Psoas muscle (tissue), 8 donors: ENCODE results near the gene LZTS2. TPM values are rescaled to one million over a fixed set of nuclear protein-coding genes. Genes with fewer than 3 reads are reported as not detected.

Experiments used
- ATAC-seq, 4 donors: fragments of 200-7000 bp; cut with Tn5 transposase; one replicate each; pipeline ENCODE4 v1.9.1; 2020; ENCODE audit warnings: moderate library complexity in 3 of 4, mild to moderate bottlenecking in 2 of 4
- DNase-seq, 2 donors: peaks; one replicate each; pipeline ENCODE4 v3.0.0-alpha.2; 2020
- H3K27ac ChIP-seq: fragments of 200-600 bp; one replicate; pipeline ENCODE4 v1.8.0; 2022
- H3K27me3 ChIP-seq, 3 donors: fragments of 200-600 bp in 1 of 3; one replicate each; pipeline versions ENCODE4 v1.6.1 to v1.8.0; 2013 to 2022; ENCODE audit warnings: low read length in 2 of 3, mild to moderate bottlenecking in 2 of 3, moderate library complexity in 1 of 3; ENCODE audit not compliant: insufficient read depth in 3 of 3
- H3K36me3 ChIP-seq, 2 donors: fragments of 200-600 bp in 1 of 2; one replicate each; pipeline versions ENCODE4 v1.6.1 to v1.8.0; 2013 to 2022; ENCODE audit warnings: low read depth in 1 of 2, mild to moderate bottlenecking in 1 of 2, moderate library complexity in 1 of 2; ENCODE audit not compliant: insufficient read depth in 1 of 2
- H3K4me1 ChIP-seq: fragments of 200-600 bp; one replicate; pipeline ENCODE4 v1.8.0; 2022
- H3K4me3 ChIP-seq: fragments of 200-600 bp; one replicate; pipeline ENCODE4 v1.8.0; 2022; ENCODE audit warnings: mild to moderate bottlenecking
- H3K9me3 ChIP-seq: fragments of 200-600 bp; one replicate; pipeline ENCODE4 v1.8.0; 2022
- WGBS, 3 donors: extraction: QIAGEN DNeasy Blood & Tissue Kit; methylation state at CpG; one replicate each; pipeline versions ENCODE4 v1.1.6 to v1.1.7; 2013; 5-methylcytosine and 5-hydroxymethylcytosine counted together
- intact Hi-C, 2 donors: fragments of 100-400 bp; cut with DNase I; formaldehyde crosslinking; loops; one replicate each; pipeline versions ENCODE4 v1.11.0 to v1.14.2; 2022
- polyA plus RNA-seq, 3 donors: library from polyadenylated mRNA; stranded (reverse); fragments of 200-250 nt; gene quantifications; one replicate each; pipeline ENCODE4 v1.2.3, GENCODE V29; 2013
- total RNA-seq, 4 donors: library from RNA; stranded (reverse); fragmentation: NEBNext Ultra II Directional in 2 of 4; extraction: Animal tissue kit (Norgen Biotek cat#: 25700) in 2 of 4; gene quantifications; one replicate each; pipeline versions ENCODE4 v1.2.1 to v1.2.4, GENCODE V29; 2021 to 2023
- TF ChIP-seq, protein P1 (sequence below): fragments of 200-600 bp; IDR thresholded peaks from one replicate; pipeline ENCODE4 v1.8.0; 2022; ENCODE audit warnings: antibody characterized with exemption
- donor health status: healthy with polysubstance abuse.
- donor health status: DM: no; HTN: no; CAD: no; lungs with moderate emphysema.
- donor health status: Bipolar disorder and iron deficiency.
- donor health status: healthy.
- donor health status: DM: yes; HTN: yes; CAD: no.
- donor health status: DM: no; HTN: no; CAD: no.
- donor health status: DM: no; HTN: no; CAD: no.
- donor health status: DM: yes; HTN: yes; CAD: no.

The LZTS2 gene
- total and polyA plus RNA-seq, 7 donors, result 19.0 to 66.0 (median 24.6) TPM

DNA sequence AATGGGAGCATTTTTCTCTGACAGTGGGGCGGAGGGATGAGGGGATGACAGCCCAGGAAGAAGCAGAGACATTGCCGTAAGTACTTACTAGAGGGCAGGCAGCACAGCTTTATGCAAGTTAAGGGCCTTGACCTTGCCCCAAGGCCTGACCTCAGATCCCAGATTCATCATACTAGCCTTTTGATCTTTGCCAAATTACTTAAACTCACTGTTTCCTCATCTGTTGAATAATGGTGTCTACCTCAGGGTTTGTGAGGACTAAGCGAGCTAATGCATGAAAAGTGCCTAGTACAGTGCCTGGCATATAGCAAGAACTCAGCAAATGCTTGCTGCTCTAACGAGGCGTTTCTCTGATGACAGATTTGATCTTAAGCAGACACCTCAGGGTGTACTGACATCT is 33.8 kb upstream of the LZTS2 start:
- no peak for ATAC-seq
- peaks cover 8 to 50% of the 10 kb centered on the region in 2 donors for H3K36me3 ChIP-seq
- H3K4me3 ChIP-seq, result no peak overlapping the region
- DNase-seq, result no peak
- WGBS, 3 donors, result 64 to 73% (median 69%) methylated on average over 5 of the region's 5 CpGs
- peaks cover 6% of the 10 kb centered on the region for H3K4me1 ChIP-seq
- no peaks in the 10 kb centered on the region for H3K27me3 ChIP-seq
- no peak overlapping the region for H3K27ac ChIP-seq
- H3K9me3 ChIP-seq, result no peaks in the 10 kb centered on the region
- intact Hi-C loops, result loop anchor here in 1 of 2 donors (10.0 kb wide), 1 partner anchor 49 kb away; no protein-coding TSS in a partner anchor
- TF ChIP-seq, protein P1, sequence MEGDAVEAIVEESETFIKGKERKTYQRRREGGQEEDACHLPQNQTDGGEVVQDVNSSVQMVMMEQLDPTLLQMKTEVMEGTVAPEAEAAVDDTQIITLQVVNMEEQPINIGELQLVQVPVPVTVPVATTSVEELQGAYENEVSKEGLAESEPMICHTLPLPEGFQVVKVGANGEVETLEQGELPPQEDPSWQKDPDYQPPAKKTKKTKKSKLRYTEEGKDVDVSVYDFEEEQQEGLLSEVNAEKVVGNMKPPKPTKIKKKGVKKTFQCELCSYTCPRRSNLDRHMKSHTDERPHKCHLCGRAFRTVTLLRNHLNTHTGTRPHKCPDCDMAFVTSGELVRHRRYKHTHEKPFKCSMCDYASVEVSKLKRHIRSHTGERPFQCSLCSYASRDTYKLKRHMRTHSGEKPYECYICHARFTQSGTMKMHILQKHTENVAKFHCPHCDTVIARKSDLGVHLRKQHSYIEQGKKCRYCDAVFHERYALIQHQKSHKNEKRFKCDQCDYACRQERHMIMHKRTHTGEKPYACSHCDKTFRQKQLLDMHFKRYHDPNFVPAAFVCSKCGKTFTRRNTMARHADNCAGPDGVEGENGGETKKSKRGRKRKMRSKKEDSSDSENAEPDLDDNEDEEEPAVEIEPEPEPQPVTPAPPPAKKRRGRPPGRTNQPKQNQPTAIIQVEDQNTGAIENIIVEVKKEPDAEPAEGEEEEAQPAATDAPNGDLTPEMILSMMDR, result no peak

DNA sequence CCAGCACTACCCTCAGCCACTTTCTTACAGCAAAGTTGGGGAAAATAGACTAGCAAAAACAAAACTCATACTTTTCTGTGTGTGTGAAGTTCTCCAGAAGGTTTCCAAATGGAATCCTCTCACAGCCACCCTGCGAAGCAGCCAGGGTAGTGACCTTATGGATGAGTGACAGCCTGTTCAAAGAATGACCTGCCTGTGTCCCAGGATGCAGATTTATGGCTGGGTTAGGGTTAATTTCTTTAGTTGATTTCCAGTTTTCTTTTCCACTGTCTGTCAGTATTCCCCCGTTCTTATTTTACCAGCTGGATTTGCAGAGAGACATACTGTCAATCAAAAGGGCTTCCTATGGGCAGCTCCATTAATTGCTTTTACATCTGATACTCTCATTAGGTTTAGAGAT is 32.7 kb upstream of the LZTS2 start:
- peaks cover 8 to 46% of the 10 kb centered on the region in 2 donors for H3K36me3 ChIP-seq

DNA sequence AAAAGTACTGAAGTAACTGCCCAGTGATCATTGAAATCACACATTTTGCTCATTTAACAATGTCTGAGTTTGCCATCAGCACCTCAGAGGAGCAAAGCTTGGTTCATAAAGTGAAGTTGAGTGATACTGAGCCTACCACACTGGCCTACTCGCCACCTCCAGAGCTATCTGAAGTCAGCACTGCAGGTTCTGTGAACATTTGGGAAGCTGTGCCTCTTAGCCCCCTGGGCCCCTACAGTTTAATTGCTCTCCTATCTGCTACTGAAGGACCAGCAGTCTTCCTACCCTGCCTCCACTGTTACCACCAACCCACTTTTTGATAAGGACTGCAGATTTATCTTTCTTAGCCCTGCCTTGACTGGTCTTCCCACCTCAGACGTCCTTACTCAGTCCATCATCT is 32.3 kb upstream of the LZTS2 start:
- no peaks in the 10 kb centered on the region for H3K27me3 ChIP-seq
- no peaks in the 10 kb centered on the region for H3K9me3 ChIP-seq
- H3K4me3 ChIP-seq, result no peak overlapping the region
- no peak for ATAC-seq
- intact Hi-C loops, result loop anchor here in 1 of 2 donors (10.0 kb wide), 1 partner anchor 47 kb away; no protein-coding TSS in a partner anchor
- 65 to 84% (median 83%) methylated on average over 2 of the region's 2 CpGs for WGBS, 3 donors
- peaks cover 8 to 42% of the 10 kb centered on the region in 2 donors for H3K36me3 ChIP-seq
- DNase-seq, result no peak
- TF ChIP-seq, protein P1, result no peak
- H3K4me1 ChIP-seq, result peaks cover 6% of the 10 kb centered on the region
- no peak overlapping the region for H3K27ac ChIP-seq

More for the DNA sequence above, 32.7 kb upstream of the LZTS2 start:
- intact Hi-C loops, result loop anchor here in 1 of 2 donors (10.0 kb wide), 1 partner anchor 48 kb away; no protein-coding TSS in a partner anchor
- peaks cover 6% of the 10 kb centered on the region for H3K4me1 ChIP-seq
- H3K27me3 ChIP-seq, result no peaks in the 10 kb centered on the region
- TF ChIP-seq, protein P1, result no peak
- H3K4me3 ChIP-seq, result no peak overlapping the region
- ATAC-seq (no peak), DNase-seq (no peak)
- H3K27ac ChIP-seq, result no peak overlapping the region
- 51 to 64% (median 53%) methylated on average over 2 of the region's 2 CpGs for WGBS, 3 donors
- H3K9me3 ChIP-seq, result no peaks in the 10 kb centered on the region

DNA sequence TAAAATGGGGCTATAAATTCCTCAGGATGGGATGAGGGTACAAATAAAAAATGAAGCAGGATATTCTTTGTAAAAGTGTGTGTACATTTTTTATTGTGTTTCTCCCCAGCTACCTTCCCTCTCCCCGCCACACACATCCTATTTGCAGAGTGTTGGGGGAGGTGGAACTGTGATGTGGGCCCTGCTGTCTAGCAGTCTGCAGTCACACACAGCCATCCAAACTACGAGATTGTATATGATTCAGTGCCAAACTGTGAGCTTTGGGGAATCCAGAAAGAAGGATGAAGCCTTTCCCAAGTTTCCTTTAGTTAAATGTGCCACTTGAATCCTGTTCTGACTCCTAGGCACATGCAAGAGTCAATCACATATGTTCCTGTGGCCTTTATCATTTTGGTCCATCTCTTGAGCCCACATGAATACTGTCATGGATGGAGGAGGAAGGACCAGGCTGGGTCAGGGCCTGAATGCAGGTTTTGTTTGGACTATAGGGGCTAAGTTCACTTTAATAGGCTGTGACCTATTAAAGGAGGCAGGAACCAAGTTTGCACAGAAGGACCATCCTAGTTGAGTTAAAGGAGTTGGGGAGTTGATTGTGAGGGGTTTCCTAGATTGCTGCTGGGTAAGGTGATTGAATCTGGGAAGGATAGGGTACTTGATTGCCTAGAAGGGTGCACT is 31.4 kb upstream of the LZTS2 start:
- Histone ChIP-seq H3K4me3 (no peak overlapping the region), H3K4me1 (peaks cover 6% of the 10 kb centered on the region), H3K9me3 (no peaks in the 10 kb centered on the region), H3K27me3 (no peaks in the 10 kb centered on the region), H3K36me3 (peaks cover 3 to 33% of the 10 kb centered on the region in 2 donors), H3K27ac (no peak overlapping the region)
- TF ChIP-seq, protein P1, result no peak
- WGBS, 3 donors, result 74 to 87% (median 83%) methylated on average over 2 of the region's 2 CpGs
- ATAC-seq (no peak), DNase-seq (no peak)
- intact Hi-C loops, result loop anchor here (2.0 to 10.0 kb wide), 2 partner anchors 47 kb away; no protein-coding TSS in a partner anchor
